GM12891 (cell line): ENCODE measurements around the gene EFCAB11.

ENCODE experiments used
- POLR2AphosphoS5 ChIP-seq: IDR thresholded peaks from 2 replicates; pipeline ENCODE4 v1.6.1; 2011; ENCODE audit warnings: low read depth, low read length, control low read depth
- POU2F2 ChIP-seq: IDR thresholded peaks from 2 replicates; pipeline ENCODE4 v1.6.1; 2011; ENCODE audit warnings: low read depth, mild to moderate bottlenecking, control low read depth, low read length, moderate library complexity

GRCh38 chr14:89750908-89751392, 203.6 kb downstream of the EFCAB11 start:
- no peak for TF ChIP-seq POU2F2
- TF ChIP-seq POLR2AphosphoS5: no peak
